ENCODE data around the gene FBXO33. TPM values are rescaled to one million over a fixed set of nuclear protein-coding genes. Genes with fewer than 3 reads are reported as not detected.
A peak's percentile ranks its signal among the peaks of the same experiment; 100 is the strongest.

FBXO33 gene
- total RNA-seq, 1 donor from 2014 or later: 14.3 TPM

GRCh38 chr14:39435241-39435640 lies 3.0 kb upstream of the FBXO33 start:
- Mint-ChIP-seq H3K4me1 (peaks cover 19% of the 10 kb centered on the region), H3K9me3 (no peaks in the 10 kb centered on the region), H3K4me3 (no peak overlapping the region), H3K27me3 (no peaks in the 10 kb centered on the region), H3K27ac (no peak overlapping the region), H3K36me3 (ENCODE audit: low read depth) (peaks cover 12% of the 10 kb centered on the region)
- DNase-seq: no peak
- ChIA-PET POLR2A (no interaction called here), CTCF (interaction anchor here (0.5 kb wide), 1 partner anchor 54 kb away, joined by 3 read pairs; no protein-coding TSS in a partner anchor)
- no peak for ATAC-seq (ENCODE audit: low read depth)
- intact Hi-C loops (cut with micrococcal nuclease): no loop called here
- no peak for TF ChIP-seq CTCF (IDR thresholded peaks at IDR 0.05)

GRCh38 chr14:39434401-39434800 lies 2.2 kb upstream of the FBXO33 start:
- peaks cover 12% of the 10 kb centered on the region for H3K36me3 Mint-ChIP-seq (ENCODE audit: low read depth)
- CTCF ChIA-PET: interaction anchor here (0.7 kb wide), 1 partner anchor 13 kb away, joined by 3 read pairs; no protein-coding TSS in a partner anchor
- POLR2A ChIA-PET: interaction anchor here (0.7 to 5.7 kb wide), 4 partner anchors 167 to 332 kb away, joined by 3 to 87 read pairs (median 4); partner anchors contain the start of genes PNN, SEC23A and TRAPPC6B
- H3K27me3 Mint-ChIP-seq: no peaks in the 10 kb centered on the region
- no peak overlapping the region for H3K27ac Mint-ChIP-seq
- ATAC-seq (ENCODE audit: low read depth): no peak
- intact Hi-C loops (cut with micrococcal nuclease): no loop called here
- no peak for DNase-seq
- H3K4me1 Mint-ChIP-seq: peaks cover 28% of the 10 kb centered on the region
- TF ChIP-seq CTCF (IDR thresholded peaks at IDR 0.05): no peak
- no peak overlapping the region for H3K4me3 Mint-ChIP-seq
- H3K9me3 Mint-ChIP-seq: no peaks in the 10 kb centered on the region

DNA sequence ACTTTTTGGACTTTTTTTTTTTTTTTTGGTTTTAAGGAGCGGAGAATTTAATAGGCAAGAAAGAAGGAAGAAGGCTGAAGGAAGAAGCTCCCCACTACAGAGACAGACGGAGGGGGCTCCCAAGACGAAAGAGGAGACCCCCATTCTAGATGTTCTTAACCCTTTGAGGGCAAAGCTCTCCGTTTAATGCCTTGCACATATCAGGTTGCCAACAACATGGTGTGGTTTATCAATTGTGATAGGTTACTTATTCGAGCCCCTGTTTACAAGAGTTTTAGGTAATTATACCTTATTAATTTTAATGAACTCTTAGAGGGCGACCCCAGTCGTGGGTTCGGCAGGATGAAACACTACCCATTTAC lies 1.2 kb upstream of the FBXO33 start:
- Mint-ChIP-seq H3K4me1 (peaks cover 36% of the 10 kb centered on the region), H3K27ac (peak overlapping the region; percentile 100), H3K4me3 (peak overlapping the region; percentile 98), H3K9me3 (no peaks in the 10 kb centered on the region), H3K27me3 (no peaks in the 10 kb centered on the region), H3K36me3 (ENCODE audit: low read depth) (peaks cover 12% of the 10 kb centered on the region)
- ChIA-PET POLR2A (interaction anchor here (1.1 to 5.7 kb wide), 7 partner anchors 8 to 330 kb away, joined by 4 to 87 read pairs (median 35); partner anchors contain the start of genes PNN, SEC23A and TRAPPC6B), CTCF (interaction anchor here (1.2 kb wide), 1 partner anchor 330 kb away, joined by 3 read pairs; the partner anchor contains the start of gene SEC23A)
- no peak for ATAC-seq (ENCODE audit: low read depth)
- DNase-seq: no peak
- intact Hi-C loops (cut with micrococcal nuclease): no loop called here
- no peak for TF ChIP-seq CTCF (IDR thresholded peaks at IDR 0.05)

DNA sequence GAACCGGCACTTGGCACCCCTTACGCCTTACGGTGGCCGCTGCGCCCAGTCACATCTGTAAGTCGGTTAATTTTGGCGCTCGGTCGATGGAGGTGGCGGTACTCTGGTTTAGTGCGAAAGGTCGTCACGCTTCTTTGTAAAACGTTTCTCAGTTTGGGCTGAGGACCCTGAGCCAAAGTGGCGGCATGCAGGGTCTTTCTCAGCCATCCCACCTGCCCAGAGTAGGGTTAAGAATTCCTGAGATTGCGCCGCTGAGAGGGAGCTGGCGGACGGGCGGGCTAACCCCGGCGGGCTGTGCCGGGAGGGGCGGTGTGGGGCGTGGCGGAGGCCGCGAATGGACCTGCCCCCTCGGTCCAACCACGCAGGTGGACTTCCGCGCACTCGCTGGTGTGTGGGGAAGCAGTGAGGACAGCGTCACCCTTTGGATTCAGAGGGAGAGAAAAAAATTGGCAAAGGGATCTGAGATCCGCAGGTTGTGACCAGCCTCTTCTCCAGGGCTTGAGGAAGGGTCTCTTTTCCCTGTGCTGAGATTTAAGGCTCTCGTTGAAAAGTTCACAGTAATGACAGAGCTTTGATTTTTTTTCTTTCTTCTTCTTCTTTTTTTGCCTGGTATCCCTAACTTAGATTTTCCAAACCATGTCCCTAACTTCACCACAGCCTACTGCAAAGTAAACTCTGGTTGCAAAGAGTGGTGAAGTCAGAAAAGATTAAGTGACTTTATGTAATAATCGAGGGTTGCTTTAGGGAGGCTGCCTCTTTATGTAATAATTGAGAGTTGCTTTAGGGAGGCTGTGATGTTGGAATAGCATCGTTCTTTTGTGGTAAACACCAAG lies 602 bp upstream of the FBXO33 start:
- H3K9me3 Mint-ChIP-seq: no peaks in the 10 kb centered on the region
- intact Hi-C loops (cut with micrococcal nuclease): loop anchor here (1.0 kb wide), 6 partner anchors 166 to 373 kb away; partner anchors contain the start of genes GEMIN2, PNN, SEC23A and TRAPPC6B
- CTCF ChIA-PET: interaction anchor here (1.2 to 1.3 kb wide), 2 partner anchors 166 to 329 kb away, joined by 3 read pairs; partner anchors contain the start of gene SEC23A
- peak overlapping the region; percentile 98 for H3K4me3 Mint-ChIP-seq
- POLR2A ChIA-PET: interaction anchor here (0.9 to 5.7 kb wide), 14 partner anchors 8 to 372 kb away, joined by 3 to 87 read pairs (median 7); partner anchors contain the start of genes GEMIN2, PNN, SEC23A and TRAPPC6B
- no peak for TF ChIP-seq CTCF (IDR thresholded peaks at IDR 0.05)
- H3K4me1 Mint-ChIP-seq: peaks cover 41% of the 10 kb centered on the region
- no peaks in the 10 kb centered on the region for H3K27me3 Mint-ChIP-seq
- ATAC-seq (ENCODE audit: low read depth) (peak; percentile 68), DNase-seq (peak; percentile 83)
- H3K36me3 Mint-ChIP-seq (ENCODE audit: low read depth): peaks cover 12% of the 10 kb centered on the region
- peak overlapping the region; percentile 100 for H3K27ac Mint-ChIP-seq

Data from activated B cell treated with CpG ODN at 0.5 μM for 24 hours (primary cell).